Activated CD4-positive, alpha-beta memory T cell treated with anti-CD3 and anti-CD28 coated beads for 36 hours (primary cell): ENCODE results near the gene CYP27B1. TPM values are rescaled to one million over a fixed set of nuclear protein-coding genes. Genes with fewer than 3 reads are reported as not detected.

Experiments used
- CTCF ChIA-PET: fragments of 350-600 bp; sonication (Branson Sonifier 250); formaldehyde crosslinking; loops from one replicate; lab custom pipeline; 2021; ENCODE audit warnings: antibody characterized with exemption, inconsistent platforms; lab: Charles Lee
- POLR2A ChIA-PET: fragments of 350-600 bp; sonication (Branson Sonifier 250); formaldehyde crosslinking; loops from one replicate; lab custom pipeline; 2021; ENCODE audit warnings: antibody characterized with exemption; lab: Charles Lee
- DNase-seq: peaks from one replicate; pipeline ENCODE4 v3.0.0-alpha.2; 2020
- H3K27ac Mint-ChIP-seq: one replicate; pipeline ENCODE4 v1.8.0; 2021; ENCODE audit warnings: mixed read lengths
- H3K27me3 Mint-ChIP-seq: one replicate; pipeline ENCODE4 v1.8.0; 2021; ENCODE audit warnings: mixed read lengths
- H3K36me3 Mint-ChIP-seq: one replicate; pipeline ENCODE4 v1.8.0; 2021; ENCODE audit warnings: mixed read lengths
- H3K4me1 Mint-ChIP-seq: one replicate; pipeline ENCODE4 v1.8.0; 2021; ENCODE audit warnings: low read depth, mixed read lengths
- H3K4me3 Mint-ChIP-seq: one replicate; pipeline ENCODE4 v1.8.0; 2021; ENCODE audit warnings: mild to moderate bottlenecking, mixed read lengths
- H3K9me3 Mint-ChIP-seq: one replicate; pipeline ENCODE4 v1.8.0; 2021; ENCODE audit warnings: mixed read lengths
- intact Hi-C: fragments of 100-400 bp; cut with micrococcal nuclease; formaldehyde crosslinking; loops from one replicate; pipeline ENCODE4 v1.15.1; 2023
- total RNA-seq, 2 experiments: library from RNA; stranded (reverse); gene quantifications; one replicate each; pipeline ENCODE4 v1.2.3, GENCODE V29; 2021

CYP27B1 gene
- total RNA-seq, 2 experiments from 2014 or later = 7.1 to 8.2 TPM

GRCh38 chr12:57740656-57741412 is 26.0 kb downstream of the CYP27B1 start:
- H3K27ac Mint-ChIP-seq = peak overlapping the region; percentile 94
- peaks cover 15% of the 10 kb centered on the region for H3K36me3 Mint-ChIP-seq
- CTCF ChIA-PET = interaction anchor here (0.7 to 2.4 kb wide), 10 partner anchors 11 to 285 kb away, joined by 3 to 16 read pairs (median 6); partner anchors contain the start of genes B4GALNT1, CDK4 and OS9
- H3K9me3 Mint-ChIP-seq = no peaks in the 10 kb centered on the region
- intact Hi-C loops = loop anchor here (1.0 to 5.0 kb wide), 3 partner anchors 109 to 194 kb away; partner anchors contain the start of genes B4GALNT1 and DCTN2
- H3K27me3 Mint-ChIP-seq = no peaks in the 10 kb centered on the region
- H3K4me1 Mint-ChIP-seq = peaks cover 59% of the 10 kb centered on the region
- peak; percentile 91 for DNase-seq
- peak overlapping the region; percentile 98 for H3K4me3 Mint-ChIP-seq
- POLR2A ChIA-PET = interaction anchor here (0.8 to 3.0 kb wide), 4 partner anchors 11 to 106 kb away, joined by 3 to 11 read pairs (median 6); partner anchors contain the start of genes CDK4 and OS9

- DNase-seq = no peak
- ChIA-PET CTCF (interaction anchor here (2.3 kb wide), 1 partner anchor 47 kb away, joined by 13 read pairs; the partner anchor contains the start of gene OS9), POLR2A (interaction anchor here (0.6 kb wide), 1 partner anchor 26 kb away, joined by 3 read pairs; no protein-coding TSS in a partner anchor)
- peaks cover 52% of the 10 kb centered on the region for H3K4me1 Mint-ChIP-seq
- peak overlapping the region; percentile 32 for H3K4me3 Mint-ChIP-seq
- peak overlapping the region; percentile 38 for H3K27ac Mint-ChIP-seq
- H3K9me3 Mint-ChIP-seq = no peaks in the 10 kb centered on the region
- intact Hi-C loops = loop anchor here (5.0 kb wide), 2 partner anchors 108 to 193 kb away; partner anchors contain the start of genes B4GALNT1 and DCTN2
- H3K36me3 Mint-ChIP-seq = peaks cover 12% of the 10 kb centered on the region
- H3K27me3 Mint-ChIP-seq = no peaks in the 10 kb centered on the region
Measured at GRCh38 chr12:57739914-57740538, 26.9 kb downstream of the CYP27B1 start.

- intact Hi-C loops = no loop called here
- H3K27me3 Mint-ChIP-seq = no peaks in the 10 kb centered on the region
- peak overlapping the region; percentile 1 for H3K4me3 Mint-ChIP-seq
- H3K9me3 Mint-ChIP-seq = no peaks in the 10 kb centered on the region
- no peak for DNase-seq
- H3K4me1 Mint-ChIP-seq = peaks cover 48% of the 10 kb centered on the region
- ChIA-PET CTCF (no interaction called here), POLR2A (interaction anchor here (0.6 kb wide), 1 partner anchor 26 kb away, joined by 3 read pairs; no protein-coding TSS in a partner anchor)
- H3K27ac Mint-ChIP-seq = peak overlapping the region; percentile 7
- peaks cover 17% of the 10 kb centered on the region for H3K36me3 Mint-ChIP-seq
Measured at GRCh38 chr12:57739387-57739786, 27.5 kb downstream of the CYP27B1 start.

- no peaks in the 10 kb centered on the region for H3K27me3 Mint-ChIP-seq
- ChIA-PET POLR2A (no interaction called here), CTCF (no interaction called here)
- intact Hi-C loops = no loop called here
- DNase-seq = no peak
- peaks cover 42% of the 10 kb centered on the region for H3K4me1 Mint-ChIP-seq
- H3K9me3 Mint-ChIP-seq = no peaks in the 10 kb centered on the region
- peak within 1 kb of the TSS; percentile 1 for H3K4me3 Mint-ChIP-seq
- peaks cover 19% of the 10 kb centered on the region for H3K36me3 Mint-ChIP-seq
- H3K27ac Mint-ChIP-seq = peak within 1 kb of the TSS; percentile 7
Measured at GRCh38 chr12:57738661-57739237, 28.1 kb downstream of the CYP27B1 start, which contains the start of gene AGAP2. Gene AGAP2 (minus strand): TSS chr12:57738742. CDS start chr12:57738246, 496 bp downstream.

- Mint-ChIP-seq H3K27ac (no peak overlapping the region), H3K27me3 (no peaks in the 10 kb centered on the region), H3K4me3 (no peak overlapping the region), H3K9me3 (no peaks in the 10 kb centered on the region), H3K36me3 (peaks cover 24% of the 10 kb centered on the region), H3K4me1 (peaks cover 40% of the 10 kb centered on the region)
- no peak for DNase-seq
- CTCF ChIA-PET = no interaction called here
- intact Hi-C loops = no loop called here
- POLR2A ChIA-PET = interaction anchor here (1.2 kb wide), 1 partner anchor 13 kb away, joined by 6 read pairs; no protein-coding TSS in a partner anchor
Measured at GRCh38 chr12:57737467-57738460, 29.1 kb downstream of the CYP27B1 start.

- H3K27me3 Mint-ChIP-seq = no peaks in the 10 kb centered on the region
- ChIA-PET CTCF (no interaction called here), POLR2A (interaction anchor here (0.5 to 1.2 kb wide), 2 partner anchors 12 to 67 kb away, joined by 3 to 6 read pairs; no protein-coding TSS in a partner anchor)
- intact Hi-C loops = no loop called here
- H3K4me1 Mint-ChIP-seq = peaks cover 33% of the 10 kb centered on the region
- H3K9me3 Mint-ChIP-seq = no peaks in the 10 kb centered on the region
- H3K36me3 Mint-ChIP-seq = peaks cover 32% of the 10 kb centered on the region
- no peak overlapping the region for H3K4me3 Mint-ChIP-seq
- no peak for DNase-seq
- no peak overlapping the region for H3K27ac Mint-ChIP-seq
Measured at GRCh38 chr12:57736741-57737466, 30.0 kb downstream of the CYP27B1 start.

- no peaks in the 10 kb centered on the region for H3K27me3 Mint-ChIP-seq
- H3K4me1 Mint-ChIP-seq = peaks cover 30% of the 10 kb centered on the region
- intact Hi-C loops = no loop called here
- no peak overlapping the region for H3K27ac Mint-ChIP-seq
- POLR2A ChIA-PET = interaction anchor here (0.5 to 1.2 kb wide), 2 partner anchors 12 to 66 kb away, joined by 3 to 6 read pairs; no protein-coding TSS in a partner anchor
- H3K9me3 Mint-ChIP-seq = no peaks in the 10 kb centered on the region
- CTCF ChIA-PET = no interaction called here
- no peak for DNase-seq
- peaks cover 38% of the 10 kb centered on the region for H3K36me3 Mint-ChIP-seq
- no peak overlapping the region for H3K4me3 Mint-ChIP-seq
Measured at GRCh38 chr12:57735952-57736740, 30.7 kb downstream of the CYP27B1 start.

- DNase-seq = no peak
- Mint-ChIP-seq H3K4me3 (no peak overlapping the region), H3K9me3 (no peaks in the 10 kb centered on the region), H3K36me3 (peaks cover 46% of the 10 kb centered on the region), H3K4me1 (peaks cover 23% of the 10 kb centered on the region), H3K27me3 (no peaks in the 10 kb centered on the region), H3K27ac (no peak overlapping the region)
- ChIA-PET CTCF (interaction anchor here (1.3 to 1.4 kb wide), 2 partner anchors 9 to 152 kb away, joined by 5 to 6 read pairs; no protein-coding TSS in a partner anchor), POLR2A (no interaction called here)
- intact Hi-C loops = no loop called here
Measured at GRCh38 chr12:57735198-57735855, 31.6 kb downstream of the CYP27B1 start.

GRCh38 chr12:57734591-57734990 is 32.3 kb downstream of the CYP27B1 start:
- no peaks in the 10 kb centered on the region for H3K27me3 Mint-ChIP-seq
- ChIA-PET POLR2A (no interaction called here), CTCF (interaction anchor here (1.3 to 1.4 kb wide), 2 partner anchors 9 to 151 kb away, joined by 5 to 6 read pairs; no protein-coding TSS in a partner anchor)
- no peaks in the 10 kb centered on the region for H3K9me3 Mint-ChIP-seq
- peaks cover 18% of the 10 kb centered on the region for H3K4me1 Mint-ChIP-seq
- intact Hi-C loops = no loop called here
- H3K4me3 Mint-ChIP-seq = no peak overlapping the region
- DNase-seq = no peak
- peaks cover 49% of the 10 kb centered on the region for H3K36me3 Mint-ChIP-seq
- peak overlapping the region; percentile 6 for H3K27ac Mint-ChIP-seq
